Activated CD8-positive, alpha-beta memory T cell treated with anti-CD3 and anti-CD28 coated beads, Interleukin-2, amount 50 U/mL, for 1 hour (primary cell): ENCODE data around the gene ATF2.

Experiments
- DNase-seq: peaks from one replicate; pipeline ENCODE4 v3.0.0-alpha.2; 2020; ENCODE audit errors: extremely low read depth

ATF2 gene

DNA sequence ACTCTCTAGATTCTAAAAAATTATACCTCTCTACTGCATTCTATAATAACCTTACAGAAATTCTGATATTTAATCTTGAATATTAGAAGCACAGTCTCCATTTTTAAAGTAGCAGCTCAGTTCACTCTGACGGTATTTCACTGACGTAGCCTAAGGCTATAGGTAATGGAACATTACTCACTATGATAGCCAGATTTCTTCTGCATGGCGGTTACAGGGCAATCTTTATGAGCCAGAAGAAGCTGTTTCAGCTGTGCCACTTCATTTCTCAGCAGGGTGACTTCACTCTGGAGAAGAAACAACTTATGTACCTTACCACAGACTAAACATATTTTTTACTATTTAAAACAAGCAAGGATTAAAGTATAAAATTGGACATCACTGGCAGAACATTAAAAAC lies 87.5 kb downstream of the ATF2 start:
- DNase-seq: no peak

- DNase-seq: no peak
Measured at GRCh38 chr2:175076272-175076671, 91.7 kb downstream of the ATF2 start.

- no peak for DNase-seq
Measured at GRCh38 chr2:175074478-175074877, 93.5 kb downstream of the ATF2 start.

DNA sequence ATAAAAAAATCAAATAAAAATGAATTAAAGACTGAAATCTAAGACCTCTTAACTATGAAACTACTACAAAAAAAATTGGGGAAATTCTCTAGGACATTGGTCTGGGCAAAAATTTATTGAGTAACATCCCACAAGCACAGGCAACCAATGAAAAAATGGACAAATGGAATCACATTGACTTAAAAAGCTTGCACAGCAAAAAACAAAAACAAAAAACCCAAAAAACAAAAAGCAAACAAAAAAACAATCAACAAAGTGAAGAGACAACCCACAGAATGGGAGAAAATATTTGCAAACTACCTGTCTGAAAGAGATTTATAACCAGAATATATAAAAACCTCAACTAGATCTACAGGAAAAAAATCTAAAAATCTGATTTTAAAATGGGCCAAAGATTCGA lies 99.5 kb downstream of the ATF2 start:
- DNase-seq: no peak

- no peak for DNase-seq
Measured at GRCh38 chr2:175066411-175066810, 101.6 kb downstream of the ATF2 start.

- DNase-seq: no peak
Measured at GRCh38 chr2:175064797-175065196, 103.2 kb downstream of the ATF2 start.

DNA sequence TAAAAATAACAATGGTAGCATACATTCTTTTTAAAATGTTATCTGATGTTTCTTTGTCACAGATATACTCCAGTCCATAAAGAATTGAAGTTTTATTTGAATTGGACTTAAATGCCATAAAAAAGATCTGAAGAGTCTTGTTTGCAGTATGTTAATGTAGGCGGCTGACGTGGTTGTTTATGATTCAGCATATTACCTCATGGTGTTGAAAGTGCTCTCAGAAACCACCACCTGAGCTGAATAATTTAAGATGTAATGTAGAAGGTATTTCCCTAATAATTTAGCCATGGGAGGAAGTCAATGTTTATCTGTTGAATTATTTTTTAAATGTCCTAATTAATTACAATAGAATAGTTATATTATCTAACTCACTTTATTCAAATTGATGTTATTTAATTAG lies 104.3 kb downstream of the ATF2 start:
- DNase-seq: no peak

DNA sequence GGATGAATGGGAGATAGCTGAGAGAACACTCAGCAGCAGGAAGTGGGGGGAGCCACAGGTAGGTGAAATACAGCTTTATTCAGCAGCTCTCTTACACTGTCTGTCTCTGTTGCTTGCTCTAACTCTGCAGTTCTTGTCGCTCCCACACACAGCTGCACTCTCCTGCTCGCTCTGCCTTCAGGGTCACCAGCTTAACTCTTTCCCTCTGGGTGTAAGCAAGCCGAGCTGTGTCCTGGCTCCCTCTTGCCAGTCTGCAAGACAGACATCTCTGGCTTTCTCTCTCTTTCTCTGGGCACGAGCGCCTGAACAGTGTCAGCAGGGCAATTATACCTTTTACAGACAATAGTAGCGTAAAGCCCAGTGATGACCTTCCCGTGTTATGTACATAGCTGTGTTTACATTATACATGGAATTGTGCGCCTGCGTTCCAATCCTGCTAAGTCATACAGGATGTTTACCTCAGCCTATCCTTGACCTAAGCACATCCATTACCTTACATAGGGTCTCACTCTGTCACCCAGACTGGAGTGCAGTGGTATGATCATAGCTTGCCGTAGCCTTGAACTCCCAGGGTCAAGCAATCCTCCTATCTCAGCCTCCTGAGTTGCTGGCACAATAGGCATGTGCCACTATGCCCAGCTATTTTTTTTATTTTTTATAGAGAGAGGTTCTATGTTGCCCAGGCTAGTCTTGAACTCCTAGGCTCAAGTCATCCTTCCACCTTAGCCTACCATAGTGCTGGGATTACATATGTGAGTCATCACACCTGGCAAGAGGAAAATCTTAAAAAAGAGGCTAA lies 105.0 kb downstream of the ATF2 start:
- DNase-seq: no peak

DNA sequence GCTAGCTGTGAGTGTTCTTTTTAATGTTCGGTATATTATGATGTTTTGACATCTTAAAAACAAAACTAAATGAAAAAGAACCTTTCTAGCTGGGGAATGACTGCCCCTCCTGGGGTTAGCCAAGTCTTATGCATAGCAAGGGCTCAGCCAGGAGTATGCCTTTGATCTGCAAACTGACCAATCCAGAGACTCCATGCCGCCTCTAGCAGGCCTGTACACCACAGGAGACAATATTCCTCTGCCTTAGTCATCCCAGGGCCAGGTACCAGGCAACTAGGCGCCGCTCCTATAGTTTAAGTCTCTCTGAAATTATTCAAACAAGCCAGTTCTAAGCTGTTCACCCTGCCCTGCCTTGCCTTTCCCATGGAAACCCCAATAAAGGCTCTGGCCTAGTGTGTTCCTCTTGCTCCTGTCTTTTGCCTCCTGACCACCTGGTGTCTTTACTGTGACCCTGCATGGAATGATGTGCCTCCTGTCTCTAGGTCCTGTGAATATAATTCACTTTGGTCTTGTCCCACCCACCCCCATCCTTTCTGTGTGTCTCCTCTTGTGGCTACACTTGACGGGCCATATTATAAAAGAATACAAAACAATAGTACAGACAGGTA lies 110.8 kb downstream of the ATF2 start:
- no peak for DNase-seq

GRCh38 chr2:175055993-175056392 lies 112.0 kb downstream of the ATF2 start:
- DNase-seq: no peak

DNA sequence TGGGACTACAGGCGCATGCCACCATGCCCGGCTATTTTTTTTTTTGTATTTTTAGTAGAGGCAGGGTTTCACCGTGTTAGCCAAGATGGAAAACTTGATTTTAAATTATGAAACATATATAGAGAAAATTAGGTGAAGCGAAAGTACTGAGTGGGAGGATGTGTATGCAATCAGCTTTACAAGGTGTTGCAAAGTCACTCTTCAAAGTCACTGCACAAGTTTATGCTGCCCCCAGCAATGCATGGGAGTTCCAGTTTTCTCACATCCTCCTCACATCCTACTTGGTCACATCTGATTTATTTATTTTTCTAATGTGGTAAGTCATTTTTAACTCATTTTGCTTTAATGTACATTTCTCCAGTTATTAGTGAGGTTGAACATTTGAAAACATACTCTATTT lies 113.7 kb downstream of the ATF2 start:
- no peak for DNase-seq

DNA sequence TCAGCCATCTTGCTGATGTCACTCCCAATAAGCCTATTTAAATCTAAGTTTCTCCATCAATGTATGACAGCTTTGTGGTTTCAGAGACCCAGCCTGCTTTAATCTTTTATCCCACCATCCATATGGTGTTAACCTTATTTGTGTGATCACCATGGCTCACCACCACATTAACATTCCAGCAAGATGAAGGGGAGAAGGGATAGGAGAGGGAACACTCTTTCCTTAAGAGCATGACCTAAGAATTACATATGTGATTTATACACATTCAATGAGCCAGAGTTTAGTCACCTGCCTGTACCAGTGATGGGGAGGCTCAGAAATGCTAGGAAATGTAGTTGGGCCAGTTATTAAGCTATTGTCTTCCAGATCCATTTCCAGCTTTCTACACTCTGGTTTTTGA lies 118.3 kb downstream of the ATF2 start:
- no peak for DNase-seq

DNA sequence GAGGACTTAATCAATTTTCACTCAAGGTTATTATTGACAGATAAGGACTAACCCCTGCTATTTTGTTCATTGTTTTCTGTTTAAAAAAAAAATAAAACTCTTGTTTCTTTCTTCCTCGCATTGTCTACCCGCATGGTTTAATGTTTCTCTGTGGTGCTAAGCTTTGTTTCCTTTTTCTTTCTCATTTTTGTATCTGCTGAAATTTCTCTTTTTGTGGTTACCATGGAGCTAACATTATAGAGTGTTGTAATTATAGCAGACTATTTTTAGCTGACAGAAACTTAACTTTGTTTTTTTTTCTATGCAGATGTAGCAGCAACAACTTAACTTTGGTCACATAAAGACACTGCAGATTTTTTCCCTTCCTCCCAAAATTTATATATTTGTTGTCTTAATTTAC lies 119.7 kb downstream of the ATF2 start:
- no peak for DNase-seq

DNA sequence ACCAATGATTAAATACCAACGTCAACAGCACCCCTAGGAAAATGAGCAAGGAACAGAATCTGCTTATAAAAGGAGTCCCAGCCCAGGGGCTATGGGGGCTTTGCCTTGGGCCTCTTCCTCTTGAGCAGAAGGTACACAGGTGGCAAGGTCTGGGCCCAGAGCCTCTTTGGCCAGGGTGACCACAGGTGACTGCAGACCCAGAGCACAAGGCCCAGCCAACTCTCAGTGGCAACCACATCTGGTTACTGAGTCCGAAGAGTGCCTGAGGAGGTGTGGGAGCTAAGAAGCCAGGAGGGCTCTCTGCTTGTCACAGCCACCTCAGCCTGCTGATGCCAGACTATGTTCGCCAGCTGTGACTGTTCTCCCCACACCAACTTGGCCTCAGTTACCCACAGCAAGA lies 128.5 kb downstream of the ATF2 start:
- no peak for DNase-seq

GRCh38 chr2:175039031-175039430 lies 129.0 kb downstream of the ATF2 start:
- no peak for DNase-seq

- no peak for DNase-seq
Measured at GRCh38 chr2:175037941-175038340, 130.1 kb downstream of the ATF2 start.

DNA sequence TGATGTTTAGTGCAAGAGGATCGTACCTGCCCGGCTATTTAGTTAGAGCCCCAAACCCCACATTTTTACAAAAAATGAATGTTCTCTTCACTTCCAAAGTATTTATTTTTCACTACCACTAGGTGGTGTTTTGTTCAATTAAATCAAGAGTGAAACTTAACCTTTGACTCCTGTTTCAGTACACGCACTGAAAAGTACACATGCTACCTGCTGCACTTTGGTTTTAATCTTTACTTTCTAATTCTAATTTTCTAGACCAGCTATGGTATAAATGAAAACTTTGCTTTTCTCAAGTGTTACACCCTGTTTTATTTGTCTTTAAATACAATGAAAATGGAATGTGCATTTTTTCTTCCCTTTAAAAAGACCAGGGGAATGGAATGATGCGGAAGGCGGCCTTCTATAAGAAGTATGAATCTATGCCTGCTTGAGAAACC lies 131.4 kb downstream of the ATF2 start:
- DNase-seq: no peak

DNA sequence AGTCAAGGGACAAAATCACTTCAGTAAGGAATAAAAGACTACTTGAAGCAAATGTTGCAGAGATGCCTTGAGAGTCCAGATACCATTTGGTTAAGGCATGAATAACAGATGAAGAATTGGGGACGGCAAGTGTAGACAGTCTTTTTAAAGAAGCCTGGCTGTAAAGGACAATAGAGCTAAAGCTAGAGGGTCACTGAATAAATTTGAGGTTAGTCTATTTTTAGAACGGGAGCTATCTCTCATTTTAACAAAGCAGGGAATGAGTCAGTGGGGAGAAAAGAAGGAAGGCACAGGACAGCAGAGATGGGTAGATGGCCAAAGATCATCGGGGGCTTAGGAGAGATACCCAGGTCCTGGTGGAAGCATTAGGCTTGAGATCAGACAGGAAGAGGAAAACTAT lies 132.2 kb downstream of the ATF2 start:
- DNase-seq: no peak

DNA sequence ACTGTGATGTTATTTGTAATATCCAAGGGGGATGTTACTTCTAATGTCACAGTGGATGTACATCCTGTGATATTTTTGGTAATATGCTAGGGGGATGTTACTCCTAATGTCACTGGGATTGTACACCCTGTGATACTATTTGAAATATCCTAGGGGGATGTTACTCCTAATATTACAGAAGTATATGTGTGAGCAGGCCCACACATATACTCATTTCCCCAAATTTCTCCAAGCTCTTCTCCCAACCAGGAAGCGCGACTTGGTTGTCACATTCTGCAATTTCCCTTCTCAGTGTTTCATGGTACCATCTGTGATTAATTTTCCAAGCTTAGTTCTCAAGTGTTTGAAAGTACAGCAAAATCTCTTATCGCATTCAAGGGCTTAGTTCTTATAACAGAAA lies 133.3 kb downstream of the ATF2 start:
- DNase-seq: no peak

DNA sequence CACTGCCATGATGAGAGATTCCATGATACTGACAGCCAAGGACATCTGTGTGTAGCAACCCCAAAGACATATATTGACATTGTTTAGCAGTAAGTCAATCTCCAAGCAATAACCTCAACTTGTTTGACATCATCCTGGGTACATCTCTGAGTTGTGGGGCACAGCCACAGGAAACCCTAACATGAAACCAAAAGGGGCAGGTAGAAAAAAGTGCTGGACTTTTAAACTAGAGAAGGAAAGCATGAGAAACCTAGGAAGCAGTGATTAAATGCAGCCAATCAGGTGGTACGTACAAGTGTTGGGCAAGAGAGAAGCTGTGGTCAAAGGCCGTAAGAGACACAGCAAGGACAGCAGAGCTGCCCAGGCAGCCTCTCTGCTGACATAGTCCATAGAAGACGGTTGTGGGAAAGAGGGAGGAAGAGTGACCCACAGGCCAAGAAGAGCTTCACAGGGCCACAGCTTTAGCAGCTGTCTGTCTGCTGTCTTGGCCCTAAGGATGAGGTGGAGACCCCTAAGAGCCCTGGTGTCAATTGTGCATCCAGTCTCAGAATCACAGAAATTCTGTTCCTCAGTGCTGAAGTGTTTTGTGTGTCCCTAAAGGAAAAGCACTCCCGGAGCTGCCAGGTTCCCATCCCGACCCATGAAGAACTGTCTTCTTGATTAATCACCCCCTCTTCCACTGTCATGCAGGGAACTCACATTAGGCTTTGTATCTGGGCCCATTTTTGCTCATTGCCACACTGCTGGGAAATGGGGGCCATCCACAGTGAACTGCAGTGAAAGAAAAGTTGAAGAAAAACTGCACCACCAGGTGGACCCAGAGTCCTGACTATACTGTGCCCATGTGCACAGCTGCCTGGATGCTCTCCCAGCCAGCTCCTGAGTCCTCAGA lies 137.4 kb downstream of the ATF2 start:
- DNase-seq: no peak

GRCh38 chr2:175027755-175028154 lies 140.2 kb downstream of the ATF2 start:
- DNase-seq: no peak

- no peak for DNase-seq
Measured at GRCh38 chr2:175026385-175026784, 141.6 kb downstream of the ATF2 start.

- DNase-seq: no peak
Measured at GRCh38 chr2:175025946-175026345, 142.1 kb downstream of the ATF2 start.
